ENCODE data around the gene YPEL1.
"Not testable (repeated sequence)": the region's sequence is repeated elsewhere in the genome, so short reads cannot be mapped to it uniquely, and the experiment has no call there.

The YPEL1 gene

GRCh38 chr22:21682385-21683175 lies 53.0 kb downstream of the YPEL1 start:
- no peak for DNase-seq

DNA sequence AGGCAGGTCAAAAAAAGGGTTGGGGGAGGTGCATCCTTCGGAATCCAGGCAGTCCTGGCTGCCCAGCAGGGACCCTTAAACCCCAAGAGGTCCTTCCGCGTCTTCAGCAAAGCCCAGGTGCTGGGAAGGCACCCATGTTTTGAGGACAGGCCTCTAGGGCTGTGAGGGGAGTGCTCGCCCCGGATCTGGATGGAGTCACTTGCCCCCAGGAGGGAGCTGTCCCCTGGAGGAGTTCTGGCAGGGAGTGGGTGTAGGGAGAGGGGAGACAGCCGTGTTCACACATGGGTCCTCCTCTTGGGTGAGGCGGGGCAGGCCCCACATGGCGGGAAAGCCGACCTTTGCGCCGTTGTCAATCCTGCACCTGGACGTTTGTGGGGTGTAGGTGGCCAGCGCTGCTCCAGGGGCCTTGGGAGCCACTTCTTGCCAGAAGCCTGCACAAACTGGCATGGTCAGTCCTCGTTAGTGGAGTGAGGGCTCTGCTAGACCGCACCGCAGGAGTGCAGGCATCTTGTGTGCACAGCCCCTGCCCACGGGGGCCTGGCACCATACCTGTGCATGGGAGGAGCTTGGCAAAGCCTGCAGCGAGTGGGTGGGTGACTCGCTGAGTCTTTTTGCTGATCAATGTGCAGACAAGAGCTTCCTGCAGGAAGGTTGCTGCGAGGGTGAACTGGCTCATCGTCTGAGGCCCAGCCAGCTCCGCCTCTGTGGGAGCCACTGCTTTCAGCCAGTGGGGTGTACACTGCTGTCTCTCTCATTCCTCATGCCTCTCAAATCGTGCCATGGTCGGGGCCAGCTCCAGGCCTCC lies 53.8 kb downstream of the YPEL1 start:
- DNase-seq = no peak

DNA sequence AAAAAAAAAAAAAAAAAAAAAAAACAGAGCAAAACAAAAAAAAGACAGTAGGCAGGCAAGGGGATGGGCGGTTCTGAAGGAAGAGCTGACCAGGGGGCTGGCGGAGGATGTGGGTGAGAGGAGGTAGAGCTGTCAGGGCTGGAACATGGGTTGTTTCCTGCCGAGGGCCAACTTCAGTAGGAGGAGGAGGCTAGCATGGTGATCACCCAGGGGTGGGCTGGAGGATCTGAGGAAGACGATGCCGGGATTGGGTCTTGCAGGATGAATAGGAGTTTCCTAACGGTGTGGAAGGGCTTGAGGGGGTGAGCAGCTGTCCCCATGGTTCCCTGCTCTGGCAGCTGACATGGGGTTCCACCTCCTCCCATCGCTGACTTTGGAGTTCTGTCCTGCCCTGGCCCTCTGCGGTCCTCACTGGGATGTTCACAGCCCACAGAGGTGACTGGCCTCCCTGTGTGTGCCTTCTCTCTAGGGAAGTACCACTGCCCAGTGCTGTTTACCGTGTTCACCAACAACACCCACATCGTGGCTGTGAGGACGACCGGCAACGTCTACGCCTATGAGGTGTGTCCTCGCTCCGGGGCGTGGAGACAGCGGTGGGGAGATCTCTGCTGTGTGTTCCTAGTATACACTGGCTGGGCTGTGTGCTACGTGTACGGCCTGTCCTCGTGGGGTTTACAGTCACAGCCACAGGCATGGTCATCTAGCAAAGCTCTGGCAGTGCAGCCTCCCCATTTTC lies 54.6 kb downstream of the YPEL1 start:
- no peak for DNase-seq

DNA sequence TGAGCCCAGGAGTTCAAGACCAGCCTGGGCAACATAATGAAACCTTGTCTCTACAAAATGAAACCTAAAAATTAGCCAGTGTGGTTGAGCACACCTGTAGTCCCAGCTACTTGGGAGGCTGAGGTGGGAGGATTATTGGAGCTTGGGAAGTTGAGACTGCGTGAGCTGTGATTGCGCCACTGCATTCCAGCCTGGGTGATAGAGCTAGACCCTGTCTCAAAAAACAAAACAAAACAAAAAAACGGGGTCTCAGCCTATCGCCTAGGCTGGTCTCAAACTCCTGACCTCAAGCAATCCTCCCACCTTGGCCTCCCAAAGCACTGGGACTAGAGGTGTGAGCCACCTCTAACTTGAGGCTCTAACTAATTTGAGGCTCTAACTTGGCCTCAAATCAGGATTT lies 56.2 kb downstream of the YPEL1 start:
- DNase-seq = no peak

GRCh38 chr22:21678842-21679241 lies 56.8 kb downstream of the YPEL1 start:
- DNase-seq = not testable (repeated sequence)

- DNase-seq = no peak
Observed at GRCh38 chr22:21677606-21678443, 57.8 kb downstream of the YPEL1 start.

DNA sequence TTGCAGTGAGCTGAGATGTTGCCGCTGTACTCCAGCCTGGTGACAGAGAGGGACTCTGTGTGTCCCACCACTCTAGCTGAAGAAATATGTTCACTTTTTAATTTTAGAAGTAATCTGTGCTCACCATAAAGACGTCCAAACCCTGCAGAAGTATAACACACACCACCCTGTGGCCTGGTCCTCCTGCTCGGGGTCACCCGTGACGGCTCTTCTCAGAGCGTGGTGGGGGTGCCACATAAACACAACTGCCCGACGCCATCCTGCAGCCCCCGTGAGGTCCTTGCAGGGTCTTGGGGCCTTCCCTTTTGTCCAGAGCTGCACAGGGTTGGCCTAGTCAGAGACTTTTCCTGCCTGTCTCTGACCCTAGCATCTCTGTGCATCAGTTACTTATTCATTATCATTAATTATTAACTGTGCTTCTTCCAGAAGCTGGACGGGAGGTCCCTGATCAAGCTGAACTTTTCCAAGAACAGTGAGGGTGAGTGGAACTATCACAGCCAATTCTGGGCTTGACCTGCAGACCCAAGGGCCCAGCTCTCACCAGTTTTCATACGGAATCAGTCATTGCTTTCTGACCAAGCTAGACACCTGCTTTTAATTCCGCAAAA lies 60.9 kb downstream of the YPEL1 start:
- DNase-seq = no peak

GRCh38 chr22:21673534-21674321 lies 61.9 kb downstream of the YPEL1 start:
- DNase-seq = no peak

- DNase-seq = no peak
Observed at GRCh38 chr22:21672107-21672629, 63.4 kb downstream of the YPEL1 start.

DNA sequence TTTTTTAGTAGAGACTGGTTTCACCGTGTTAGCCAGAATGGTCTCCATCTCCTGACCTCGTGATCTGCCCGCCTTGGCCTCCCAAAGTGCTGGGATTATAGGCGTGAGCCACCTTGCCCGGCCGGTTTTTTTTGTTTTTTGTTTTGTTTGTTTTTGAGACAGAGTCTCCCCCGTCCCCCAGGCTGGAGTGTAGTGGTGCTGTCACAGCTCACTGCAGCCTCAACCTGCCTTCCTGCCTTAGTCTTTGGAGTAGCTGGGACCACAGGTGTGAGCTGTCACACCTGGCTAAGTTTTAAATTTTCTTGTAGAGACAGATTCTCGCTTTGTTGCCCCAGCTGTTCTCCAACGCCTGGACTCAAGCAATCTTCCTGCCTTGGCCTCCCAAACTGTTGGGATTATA lies 66.6 kb downstream of the YPEL1 start:
- no peak for DNase-seq

- no peak for DNase-seq
Observed at GRCh38 chr22:21666786-21667185, 68.8 kb downstream of the YPEL1 start.

DNA sequence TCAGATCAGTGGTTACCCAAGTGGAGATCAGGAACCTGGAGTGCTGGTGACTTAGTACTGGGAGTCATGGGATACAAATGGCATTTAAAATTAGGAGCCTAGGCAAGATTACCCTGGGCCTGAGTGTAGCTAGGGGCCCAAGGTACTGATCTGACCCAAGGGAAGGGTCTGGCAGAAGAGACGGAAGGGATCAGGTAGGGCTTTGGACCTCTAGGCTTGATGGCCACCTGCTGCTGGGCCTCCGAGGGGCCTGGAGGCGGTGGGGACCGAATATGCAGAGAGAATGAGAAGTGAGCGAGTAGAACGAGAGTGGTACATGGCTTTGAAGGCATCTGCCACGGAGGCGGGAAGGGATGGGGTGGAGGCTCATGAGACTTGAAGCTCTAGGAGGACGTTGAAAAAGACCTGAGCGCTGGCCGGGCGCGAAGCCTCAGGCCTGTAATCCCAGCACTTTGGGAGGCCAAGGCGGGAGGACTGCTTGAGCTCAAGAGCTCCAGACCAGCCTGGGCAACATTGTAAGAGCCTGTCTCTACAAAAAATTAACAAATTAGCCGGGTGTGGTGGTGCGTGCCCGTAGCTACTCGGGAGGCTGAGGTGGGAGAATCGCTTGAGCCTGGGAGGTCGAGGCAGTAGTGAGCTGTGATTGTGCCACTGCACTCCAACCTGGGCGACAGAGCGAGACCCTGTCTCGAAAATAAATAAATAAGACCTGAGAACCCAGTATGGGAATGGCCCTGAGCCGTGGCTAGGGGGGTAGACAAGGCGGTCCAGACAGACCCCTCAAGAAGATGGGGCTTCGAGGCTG lies 70.3 kb downstream of the YPEL1 start:
- no peak for DNase-seq

DNA sequence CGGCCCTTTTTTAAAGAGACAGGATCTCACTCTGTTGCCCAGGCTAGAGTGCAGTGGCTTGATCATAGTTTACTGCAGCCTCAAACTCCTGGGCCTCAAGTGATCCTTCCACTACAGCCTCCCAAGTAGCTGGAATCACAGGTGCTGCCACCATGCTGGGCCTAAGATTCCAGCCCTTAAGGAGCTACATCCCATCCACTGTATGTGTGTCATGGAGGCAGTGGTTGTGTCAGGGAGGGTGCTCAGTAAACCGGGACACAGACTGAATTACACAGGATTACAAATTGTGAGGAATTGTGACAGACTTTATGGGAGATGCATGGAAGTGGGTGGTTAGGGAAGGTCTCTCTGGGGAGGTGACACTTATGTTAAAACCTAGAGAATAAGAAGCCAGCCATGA lies 71.9 kb downstream of the YPEL1 start:
- DNase-seq = no peak

- no peak for DNase-seq
Observed at GRCh38 chr22:21661991-21662390, 73.6 kb downstream of the YPEL1 start.

- DNase-seq = no peak
Observed at GRCh38 chr22:21660904-21661303, 74.7 kb downstream of the YPEL1 start.

DNA sequence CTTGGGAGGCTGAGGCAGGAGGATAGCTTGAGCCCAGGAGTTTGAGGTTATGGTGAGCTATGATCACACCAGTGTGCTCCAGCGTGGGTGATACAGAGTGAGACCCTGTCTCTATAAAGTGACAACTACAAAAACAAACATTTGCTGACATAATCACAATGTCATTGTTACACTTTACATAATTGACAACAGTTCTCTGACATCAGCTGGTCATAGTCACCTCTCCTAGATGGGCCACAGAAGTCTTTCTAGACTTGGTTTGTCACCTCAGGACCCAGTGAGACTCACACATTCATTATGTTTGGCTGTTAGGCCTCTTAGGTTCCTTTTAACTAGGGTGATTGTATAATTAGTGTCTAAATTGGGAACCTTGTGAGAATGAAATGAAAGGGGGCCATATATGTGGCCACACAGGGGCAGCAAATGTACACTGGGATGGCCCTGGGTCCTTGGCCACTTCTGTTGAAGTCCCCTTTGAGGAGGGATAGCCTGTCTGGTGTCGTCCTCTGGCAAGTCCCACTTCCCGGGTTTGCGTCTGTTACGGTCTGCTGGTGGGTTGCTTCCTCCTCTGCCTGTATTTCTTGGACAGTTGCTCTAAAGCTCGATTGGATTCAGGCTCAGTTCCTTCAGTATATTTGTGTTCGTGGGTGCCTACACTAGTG lies 75.6 kb downstream of the YPEL1 start:
- DNase-seq = no peak

GRCh38 chr22:21657360-21658032 lies 78.1 kb downstream of the YPEL1 start:
- DNase-seq = peak; percentile 91

GRCh38 chr22:21657020-21657359 lies 78.6 kb downstream of the YPEL1 start:
- DNase-seq = no peak

Data from NCI-H1092 (cell line).